ENCODE measurements around the gene GPR153. TPM values are rescaled to one million over a fixed set of nuclear protein-coding genes. Genes with fewer than 3 reads are reported as not detected.

Gene GPR153
- total and polyA plus RNA-seq, 2 of the 13 experiments (the other 11 are each of a cell fraction or from before 2014, with no cell fraction given): 0.22 to 0.31 TPM

DNA sequence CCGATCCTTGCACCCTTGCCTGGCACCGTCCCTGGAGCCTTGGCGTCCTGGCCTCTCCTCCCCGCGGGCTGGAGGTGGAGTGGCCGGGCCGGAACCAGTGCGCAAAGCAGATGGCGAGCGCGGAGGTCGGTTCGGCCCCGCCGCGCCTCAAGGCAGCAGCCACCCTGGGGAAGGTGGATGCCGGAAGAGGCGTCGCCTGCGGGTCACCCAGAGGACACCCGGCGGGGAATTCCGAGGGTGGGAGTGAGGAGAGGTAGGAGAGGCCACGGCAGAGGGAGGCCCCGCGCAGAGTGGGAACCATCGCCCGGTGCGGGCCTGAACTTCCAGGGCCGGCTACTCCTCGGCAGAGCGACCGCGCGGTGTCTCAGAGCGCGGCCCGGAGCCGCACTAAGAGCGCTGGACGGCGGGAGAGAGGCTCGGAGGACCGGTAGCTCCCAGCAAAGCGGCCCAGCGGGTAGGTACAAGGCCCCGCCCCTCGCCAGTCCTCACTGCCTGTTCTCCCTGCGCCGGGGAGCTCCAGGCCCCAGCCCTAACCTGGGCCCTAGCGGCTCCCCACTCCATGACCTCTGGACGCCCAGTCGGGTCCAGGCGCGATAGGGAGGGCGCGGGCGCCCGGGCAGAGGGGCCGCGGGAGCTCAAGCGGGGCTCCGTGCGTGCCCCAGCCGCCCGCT lies 54.9 kb downstream of the GPR153 start, which contains the start of gene RNF207 (continued):
- TF ChIP-seq HES4 (CRISPR knock-in tag; IDR thresholded peaks at IDR 0.05; ENCODE audit: borderline replicate concordance): no peak; the same call in 1 of the 2 replicates
- TF ChIP-seq, protein P1, sequence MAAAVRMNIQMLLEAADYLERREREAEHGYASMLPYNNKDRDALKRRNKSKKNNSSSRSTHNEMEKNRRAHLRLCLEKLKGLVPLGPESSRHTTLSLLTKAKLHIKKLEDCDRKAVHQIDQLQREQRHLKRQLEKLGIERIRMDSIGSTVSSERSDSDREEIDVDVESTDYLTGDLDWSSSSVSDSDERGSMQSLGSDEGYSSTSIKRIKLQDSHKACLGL (CRISPR knock-in tag; IDR thresholded peaks at IDR 0.05): peak; percentile 87
- TF ChIP-seq ZNF839 (CRISPR knock-in tag; IDR thresholded peaks at IDR 0.05; ENCODE audit: borderline replicate concordance): no peak; the same call in none of the 2 replicates
- TF ChIP-seq, protein P2, sequence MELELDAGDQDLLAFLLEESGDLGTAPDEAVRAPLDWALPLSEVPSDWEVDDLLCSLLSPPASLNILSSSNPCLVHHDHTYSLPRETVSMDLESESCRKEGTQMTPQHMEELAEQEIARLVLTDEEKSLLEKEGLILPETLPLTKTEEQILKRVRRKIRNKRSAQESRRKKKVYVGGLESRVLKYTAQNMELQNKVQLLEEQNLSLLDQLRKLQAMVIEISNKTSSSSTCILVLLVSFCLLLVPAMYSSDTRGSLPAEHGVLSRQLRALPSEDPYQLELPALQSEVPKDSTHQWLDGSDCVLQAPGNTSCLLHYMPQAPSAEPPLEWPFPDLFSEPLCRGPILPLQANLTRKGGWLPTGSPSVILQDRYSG (CRISPR knock-in tag; IDR thresholded peaks at IDR 0.05): 0 out of 2 replicates have a peak, but pooled peaks have one; percentile 56
- TF ChIP-seq TGIF2 (CRISPR knock-in tag; IDR thresholded peaks at IDR 0.05): peak; percentile 58; the same call in 1 of the 2 replicates
- peak; percentile 69 for TF ChIP-seq NR2C2 (CRISPR knock-in tag; IDR thresholded peaks at IDR 0.05; ENCODE audit: borderline replicate concordance)
- TF ChIP-seq, protein P3, sequence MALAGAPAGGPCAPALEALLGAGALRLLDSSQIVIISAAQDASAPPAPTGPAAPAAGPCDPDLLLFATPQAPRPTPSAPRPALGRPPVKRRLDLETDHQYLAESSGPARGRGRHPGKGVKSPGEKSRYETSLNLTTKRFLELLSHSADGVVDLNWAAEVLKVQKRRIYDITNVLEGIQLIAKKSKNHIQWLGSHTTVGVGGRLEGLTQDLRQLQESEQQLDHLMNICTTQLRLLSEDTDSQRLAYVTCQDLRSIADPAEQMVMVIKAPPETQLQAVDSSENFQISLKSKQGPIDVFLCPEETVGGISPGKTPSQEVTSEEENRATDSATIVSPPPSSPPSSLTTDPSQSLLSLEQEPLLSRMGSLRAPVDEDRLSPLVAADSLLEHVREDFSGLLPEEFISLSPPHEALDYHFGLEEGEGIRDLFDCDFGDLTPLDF (CRISPR knock-in tag; IDR thresholded peaks at IDR 0.05): peak; percentile 66; the same call in 1 of the 2 replicates
- no peak for TF ChIP-seq CREB1 (IDR thresholded peaks at IDR 0.05)
- no peak for TF ChIP-seq CREB1 (CRISPR knock-in tag; IDR thresholded peaks at IDR 0.05)

DNA sequence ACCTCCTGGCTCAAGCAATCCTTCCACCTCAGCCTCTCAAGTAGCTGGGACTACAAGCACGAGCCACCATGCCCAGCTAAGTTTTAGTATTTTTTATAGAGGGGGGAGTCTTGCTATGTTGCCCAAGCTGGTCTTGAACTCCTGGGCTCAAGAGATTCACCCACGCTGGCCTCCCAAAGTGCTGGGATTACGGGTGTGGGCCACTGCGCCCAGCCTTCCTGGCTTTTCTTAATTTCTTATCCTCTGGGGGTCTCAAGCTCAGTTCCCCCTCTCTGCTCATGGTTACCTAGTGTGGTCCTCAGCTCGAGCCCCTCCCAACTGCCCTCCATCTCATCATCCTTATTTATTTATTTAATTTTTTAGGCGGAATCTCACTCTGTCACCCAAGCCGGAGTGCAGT lies 58.6 kb downstream of the GPR153 start:
- ATAC-seq (no peak), DNase-seq (ENCODE audit: low spot score) (no peak), FAIRE-seq (no peak)
- WGBS (ENCODE audit: low lambda C conversion rate): 85% methylated on average over 7 of the region's 7 CpGs
- peaks cover 12% of the 10 kb centered on the region for H4K20me1 ChIP-seq (ENCODE audit: insufficient read depth, low read length)
- no peak overlapping the region for H3K27ac ChIP-seq (ENCODE audit: extremely low read length, insufficient read depth, low read length)
- H3K36me3 ChIP-seq (replicated peaks in 1 of 2; ENCODE audit: control insufficient read depth in 1 of 2, insufficient read depth in 2 of 2, low read length in 2 of 2): peaks cover 1 to 6% of the 10 kb centered on the region in 2 experiments; a peak in 3 of 5 replicates
- ChIA-PET CTCF (ENCODE audit: low intra/inter-chr PET ratio, low total read pairs) (no interaction called here), POLR2A (interaction anchor here (0.8 kb wide), 1 partner anchor 192 kb away, joined by 3 read pairs; no protein-coding TSS in a partner anchor)
- no peak overlapping the region for H3K4me2 ChIP-seq (ENCODE audit: low read depth, low read length)
- intact Hi-C loops (cut with micrococcal nuclease; ENCODE audit: unreplicated experiment) (loop anchor here (10.0 kb wide), 1 partner anchor 617 kb away; no protein-coding TSS in a partner anchor), in situ Hi-C loops (cut with HindIII; ENCODE audit: extremely low pct_ligation_motif_present, low pct_unique_long_range_greater_than_20kb) (no loop called here)
- TF ChIP-seq DR1 (CRISPR knock-in tag; IDR thresholded peaks at IDR 0.05) (no peak), ONECUT2 (CRISPR knock-in tag; IDR thresholded peaks at IDR 0.05) (no peak), ZFP62 (CRISPR knock-in tag; IDR thresholded peaks at IDR 0.05) (no peak)
- TF ChIP-seq, protein P4, sequence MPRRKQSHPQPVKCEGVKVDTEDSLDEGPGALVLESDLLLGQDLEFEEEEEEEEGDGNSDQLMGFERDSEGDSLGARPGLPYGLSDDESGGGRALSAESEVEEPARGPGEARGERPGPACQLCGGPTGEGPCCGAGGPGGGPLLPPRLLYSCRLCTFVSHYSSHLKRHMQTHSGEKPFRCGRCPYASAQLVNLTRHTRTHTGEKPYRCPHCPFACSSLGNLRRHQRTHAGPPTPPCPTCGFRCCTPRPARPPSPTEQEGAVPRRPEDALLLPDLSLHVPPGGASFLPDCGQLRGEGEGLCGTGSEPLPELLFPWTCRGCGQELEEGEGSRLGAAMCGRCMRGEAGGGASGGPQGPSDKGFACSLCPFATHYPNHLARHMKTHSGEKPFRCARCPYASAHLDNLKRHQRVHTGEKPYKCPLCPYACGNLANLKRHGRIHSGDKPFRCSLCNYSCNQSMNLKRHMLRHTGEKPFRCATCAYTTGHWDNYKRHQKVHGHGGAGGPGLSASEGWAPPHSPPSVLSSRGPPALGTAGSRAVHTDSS (CRISPR knock-in tag; conservative IDR thresholded peaks at IDR 0.05): no peak
- no peak overlapping the region for H3K9ac ChIP-seq (ENCODE audit: insufficient read depth, low read depth, low read length)
- no peaks in the 10 kb centered on the region for H3K27me3 ChIP-seq (ENCODE audit: control insufficient read depth in 1 of 2, insufficient read depth in 2 of 2, low read length in 2 of 2)
- H3K4me1 ChIP-seq (ENCODE audit: insufficient read depth, low read length): peaks cover 36% of the 10 kb centered on the region
- H3K79me2 ChIP-seq (ENCODE audit: insufficient read depth, low read length): peaks cover 21% of the 10 kb centered on the region
- BruUV-seq (replicated peaks): no TSS peak
- no peaks in the 10 kb centered on the region for H3K9me3 ChIP-seq (ENCODE audit: low read length)
- H3K4me3 ChIP-seq (replicated peaks in 1 of 3; ENCODE audit: insufficient read depth in 1 of 3, low read depth in 2 of 3, low read length in 3 of 3): no peak overlapping the region
- H2AFZ ChIP-seq (ENCODE audit: low read length): no peak overlapping the region

All from HepG2 (cell line).